SJSA1 (cell line): ENCODE data around the gene FBXO36. TPM values are rescaled to one million over a fixed set of nuclear protein-coding genes. Genes with fewer than 3 reads are reported as not detected.
A peak's percentile ranks its signal among the peaks of the same experiment; 100 is the strongest.

Source experiments
- DNase-seq, 2 experiments: peaks; one replicate each; pipeline ENCODE4 v3.0.0-alpha.2; 2015 to 2020; ENCODE audit warnings: low spot score in 2 of 2, low read depth in 1 of 2
- H3K27ac ChIP-seq: fragments of 250-450 bp; sonication (Bioruptor Pico); 2 replicates; pipeline ENCODE4 v1.5.1; 2020; ENCODE audit warnings: mild to moderate bottlenecking, moderate library complexity
- H3K27me3 ChIP-seq: fragments of 250-450 bp; sonication (Bioruptor Pico); replicated peaks from 2 replicates; pipeline ENCODE4 v1.5.1; 2020; ENCODE audit warnings: mild to moderate bottlenecking, moderate library complexity
- H3K36me3 ChIP-seq: fragments of 250-450 bp; sonication (Bioruptor Pico); 2 replicates; pipeline ENCODE4 v1.5.1; 2020; ENCODE audit warnings: mild to moderate bottlenecking
- H3K4me1 ChIP-seq: fragments of 250-450 bp; sonication (Bioruptor Pico); replicated peaks from 2 replicates; pipeline ENCODE4 v1.6.1; 2021; ENCODE audit warnings: mild to moderate bottlenecking
- H3K4me3 ChIP-seq: fragments of 250-450 bp; sonication (Bioruptor Pico); 2 replicates; pipeline ENCODE4 v1.5.1; 2020; ENCODE audit warnings: mild to moderate bottlenecking
- H3K9me3 ChIP-seq: fragments of 250-450 bp; sonication (Bioruptor Pico); replicated peaks from 2 replicates; pipeline ENCODE4 v1.5.1; 2020; ENCODE audit warnings: mild to moderate bottlenecking
- total RNA-seq: library from RNA; depleted of rRNA; stranded (reverse); fragments of >200 nt; shearing (Covaris generic); gene quantifications from 2 replicates; pipeline ENCODE4 v1.2.3, GENCODE V29; 2014; rRNA removed

Gene FBXO36
- 3.8 and 4.6 TPM in 2 replicates for total RNA-seq

GRCh38 chr2:229922449-229923386 is at the start of gene FBXO36:
Gene FBXO36, plus strand, starts transcription at chr2:229922503. Its CDS starts 11 bp downstream, at chr2:229922514.
- Histone ChIP-seq H3K27ac (peak within 1 kb of the TSS; percentile 88), H3K4me3 (peak within 1 kb of the TSS; percentile 73), H3K36me3 (peaks cover 15% of the 10 kb centered on the region), H3K9me3 (no peaks in the 10 kb centered on the region), H3K4me1 (peaks cover 17% of the 10 kb centered on the region), H3K27me3 (no peaks in the 10 kb centered on the region)
- peak; percentile 88 to 98 for DNase-seq

GRCh38 chr2:229873123-229873581 is 49.2 kb upstream of the FBXO36 start:
- Histone ChIP-seq H3K9me3 (no peaks in the 10 kb centered on the region), H3K4me3 (no peak overlapping the region), H3K4me1 (no peaks in the 10 kb centered on the region), H3K36me3 (peaks cover 55% of the 10 kb centered on the region), H3K27me3 (no peaks in the 10 kb centered on the region), H3K27ac (no peak overlapping the region)
- DNase-seq, result no peak

GRCh38 chr2:229874647-229875046 is 47.7 kb upstream of the FBXO36 start:
- Histone ChIP-seq H3K4me1 (no peaks in the 10 kb centered on the region), H3K36me3 (peaks cover 57% of the 10 kb centered on the region), H3K27ac (no peak overlapping the region), H3K9me3 (no peaks in the 10 kb centered on the region), H3K4me3 (no peak overlapping the region), H3K27me3 (no peaks in the 10 kb centered on the region)
- no peak for DNase-seq

- DNase-seq, result no peak
- H3K27ac ChIP-seq, result no peak overlapping the region
- H3K4me3 ChIP-seq, result no peak overlapping the region
- H3K27me3 ChIP-seq, result no peaks in the 10 kb centered on the region
- H3K9me3 ChIP-seq, result no peaks in the 10 kb centered on the region
- peaks cover 58% of the 10 kb centered on the region for H3K36me3 ChIP-seq
- H3K4me1 ChIP-seq, result no peaks in the 10 kb centered on the region
Observed at GRCh38 chr2:229875549-229875948, 46.8 kb upstream of the FBXO36 start.

- Histone ChIP-seq H3K4me3 (no peak overlapping the region), H3K27me3 (no peaks in the 10 kb centered on the region), H3K4me1 (no peaks in the 10 kb centered on the region), H3K27ac (no peak overlapping the region), H3K36me3 (peaks cover 57% of the 10 kb centered on the region), H3K9me3 (no peaks in the 10 kb centered on the region)
- no peak for DNase-seq
Observed at GRCh38 chr2:229879191-229879950, 42.9 kb upstream of the FBXO36 start.

GRCh38 chr2:229880892-229881586 is 41.3 kb upstream of the FBXO36 start:
- no peak overlapping the region for H3K27ac ChIP-seq

GRCh38 chr2:229882583-229882982 is 39.7 kb upstream of the FBXO36 start:
- no peaks in the 10 kb centered on the region for H3K27me3 ChIP-seq
- H3K27ac ChIP-seq, result no peak overlapping the region
- no peaks in the 10 kb centered on the region for H3K4me1 ChIP-seq
- DNase-seq, result no peak
- H3K9me3 ChIP-seq, result no peaks in the 10 kb centered on the region
- no peak overlapping the region for H3K4me3 ChIP-seq
- peaks cover 50% of the 10 kb centered on the region for H3K36me3 ChIP-seq

More at GRCh38 chr2:229880892-229881586, 41.3 kb upstream of the FBXO36 start:
- Histone ChIP-seq H3K4me3 (no peak overlapping the region), H3K4me1 (no peaks in the 10 kb centered on the region), H3K9me3 (no peaks in the 10 kb centered on the region), H3K27me3 (no peaks in the 10 kb centered on the region), H3K36me3 (peaks cover 52% of the 10 kb centered on the region)
- no peak for DNase-seq

- Histone ChIP-seq H3K36me3 (peaks cover 29% of the 10 kb centered on the region), H3K9me3 (no peaks in the 10 kb centered on the region), H3K4me3 (no peak overlapping the region), H3K27ac (no peak overlapping the region), H3K4me1 (no peaks in the 10 kb centered on the region), H3K27me3 (no peaks in the 10 kb centered on the region)
- no peak for DNase-seq
Observed at GRCh38 chr2:229884775-229885699, 37.3 kb upstream of the FBXO36 start.

- no peaks in the 10 kb centered on the region for H3K4me1 ChIP-seq
Observed at GRCh38 chr2:229887441-229887840, 34.9 kb upstream of the FBXO36 start.

GRCh38 chr2:229888031-229888430 is 34.3 kb upstream of the FBXO36 start:
- Histone ChIP-seq H3K4me1 (no peaks in the 10 kb centered on the region), H3K27ac (no peak overlapping the region), H3K4me3 (no peak overlapping the region), H3K9me3 (no peaks in the 10 kb centered on the region), H3K36me3 (peaks cover 18% of the 10 kb centered on the region; the same call in 1 of the 2 replicates), H3K27me3 (no peaks in the 10 kb centered on the region)
- DNase-seq, result no peak

More at GRCh38 chr2:229887441-229887840, 34.9 kb upstream of the FBXO36 start:
- Histone ChIP-seq H3K27me3 (no peaks in the 10 kb centered on the region), H3K4me3 (no peak overlapping the region), H3K27ac (no peak overlapping the region), H3K9me3 (no peaks in the 10 kb centered on the region), H3K36me3 (peaks cover 18% of the 10 kb centered on the region; the same call in 1 of the 2 replicates)
- no peak for DNase-seq

GRCh38 chr2:229889023-229889422 is 33.3 kb upstream of the FBXO36 start:
- no peak for DNase-seq
- peaks cover 18% of the 10 kb centered on the region; the same call in 1 of the 2 replicates for H3K36me3 ChIP-seq
- no peaks in the 10 kb centered on the region for H3K27me3 ChIP-seq
- H3K4me3 ChIP-seq, result no peak overlapping the region
- no peaks in the 10 kb centered on the region for H3K4me1 ChIP-seq
- no peaks in the 10 kb centered on the region for H3K9me3 ChIP-seq
- H3K27ac ChIP-seq, result no peak overlapping the region

- DNase-seq, result no peak
- no peaks in the 10 kb centered on the region; the same call in 1 of the 2 replicates for H3K9me3 ChIP-seq
- H3K27ac ChIP-seq, result no peak overlapping the region
- peaks cover 4% of the 10 kb centered on the region for H3K4me1 ChIP-seq
- no peak overlapping the region for H3K4me3 ChIP-seq
- no peaks in the 10 kb centered on the region for H3K27me3 ChIP-seq
- H3K36me3 ChIP-seq, result peaks cover 36% of the 10 kb centered on the region
Observed at GRCh38 chr2:229896857-229897256, 25.4 kb upstream of the FBXO36 start.
